WTC11 (cell line): ENCODE data around the gene COQ7.

Source experiments
- IRF2 ChIP-seq: sonication (generic); formaldehyde crosslinking; IDR thresholded peaks from 2 replicates; pipeline ENCODE4 v1.8.0; 2022; ENCODE audit warnings: low read depth, missing genetic modification reagents, borderline replicate concordance
- SP1 ChIP-seq: sonication (generic); formaldehyde crosslinking; conservative IDR thresholded peaks from 2 replicates; pipeline ENCODE4 v1.8.1; 2022; ENCODE audit warnings: missing genetic modification reagents
- TP53 ChIP-seq: sonication (generic); formaldehyde crosslinking; IDR thresholded peaks from 2 replicates; pipeline ENCODE4 v1.8.1; 2023; ENCODE audit warnings: mild to moderate bottlenecking, missing genetic modification reagents
- ZNF416 ChIP-seq: fragments of 250-450 bp; sonication (Bioruptor Pico); IDR thresholded peaks from 2 replicates; pipeline ENCODE4 v1.9.0; 2021; ENCODE audit warnings: mild to moderate bottlenecking, inconsistent platforms
- TF ChIP-seq, protein P1 (sequence below): fragments of 200-600 bp; IDR thresholded peaks from 2 replicates; pipeline ENCODE4 v1.8.0; 2022; ENCODE audit warnings: antibody characterized with exemption
- TF ChIP-seq, protein P2 (sequence below): sonication (generic); formaldehyde crosslinking; IDR thresholded peaks from 2 replicates; pipeline ENCODE4 v1.8.0; 2022; ENCODE audit warnings: mild to moderate bottlenecking, missing genetic modification reagents
- TF ChIP-seq, protein P3 (sequence below): sonication (generic); formaldehyde crosslinking; conservative IDR thresholded peaks from 2 replicates; pipeline ENCODE4 v1.8.1; 2023; ENCODE audit warnings: mild to moderate bottlenecking, low read depth, missing genetic modification reagents, moderate library complexity
- TF ChIP-seq, protein P4 (sequence below): sonication (generic); formaldehyde crosslinking; IDR thresholded peaks from 2 replicates; pipeline ENCODE4 v1.8.1; 2022; ENCODE audit warnings: low read depth, missing genetic modification reagents, borderline replicate concordance

DNA sequence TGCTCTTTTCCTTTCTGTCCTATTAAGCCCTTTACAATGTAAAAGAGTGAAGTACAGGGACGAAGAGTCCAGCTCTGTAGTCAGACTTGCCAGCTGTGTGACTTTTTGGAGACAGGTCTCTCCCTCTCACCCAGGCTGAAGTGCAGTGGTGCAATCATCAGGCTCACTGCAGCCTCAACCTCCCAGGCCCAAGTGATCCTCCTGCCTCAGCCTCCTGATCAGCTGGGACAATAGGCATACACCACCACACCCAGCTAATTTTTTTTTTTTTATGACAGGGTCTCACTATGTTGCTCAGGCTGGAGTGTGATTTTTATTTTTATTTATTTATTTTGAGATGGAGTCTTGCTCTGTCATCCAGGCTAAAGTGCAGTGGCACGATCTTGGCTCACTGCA lies 39.2 kb downstream of the COQ7 start:
- TF ChIP-seq, protein P1, sequence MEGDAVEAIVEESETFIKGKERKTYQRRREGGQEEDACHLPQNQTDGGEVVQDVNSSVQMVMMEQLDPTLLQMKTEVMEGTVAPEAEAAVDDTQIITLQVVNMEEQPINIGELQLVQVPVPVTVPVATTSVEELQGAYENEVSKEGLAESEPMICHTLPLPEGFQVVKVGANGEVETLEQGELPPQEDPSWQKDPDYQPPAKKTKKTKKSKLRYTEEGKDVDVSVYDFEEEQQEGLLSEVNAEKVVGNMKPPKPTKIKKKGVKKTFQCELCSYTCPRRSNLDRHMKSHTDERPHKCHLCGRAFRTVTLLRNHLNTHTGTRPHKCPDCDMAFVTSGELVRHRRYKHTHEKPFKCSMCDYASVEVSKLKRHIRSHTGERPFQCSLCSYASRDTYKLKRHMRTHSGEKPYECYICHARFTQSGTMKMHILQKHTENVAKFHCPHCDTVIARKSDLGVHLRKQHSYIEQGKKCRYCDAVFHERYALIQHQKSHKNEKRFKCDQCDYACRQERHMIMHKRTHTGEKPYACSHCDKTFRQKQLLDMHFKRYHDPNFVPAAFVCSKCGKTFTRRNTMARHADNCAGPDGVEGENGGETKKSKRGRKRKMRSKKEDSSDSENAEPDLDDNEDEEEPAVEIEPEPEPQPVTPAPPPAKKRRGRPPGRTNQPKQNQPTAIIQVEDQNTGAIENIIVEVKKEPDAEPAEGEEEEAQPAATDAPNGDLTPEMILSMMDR: no peak
- TF ChIP-seq, protein P2, sequence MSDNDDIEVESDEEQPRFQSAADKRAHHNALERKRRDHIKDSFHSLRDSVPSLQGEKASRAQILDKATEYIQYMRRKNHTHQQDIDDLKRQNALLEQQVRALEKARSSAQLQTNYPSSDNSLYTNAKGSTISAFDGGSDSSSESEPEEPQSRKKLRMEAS: no peak
- TF ChIP-seq TP53 (CRISPR knock-in tag) (no peak), ZNF416 (CRISPR knock-in tag) (no peak), SP1 (CRISPR knock-in tag) (no peak), IRF2 (CRISPR knock-in tag) (no peak)
- TF ChIP-seq, protein P3, sequence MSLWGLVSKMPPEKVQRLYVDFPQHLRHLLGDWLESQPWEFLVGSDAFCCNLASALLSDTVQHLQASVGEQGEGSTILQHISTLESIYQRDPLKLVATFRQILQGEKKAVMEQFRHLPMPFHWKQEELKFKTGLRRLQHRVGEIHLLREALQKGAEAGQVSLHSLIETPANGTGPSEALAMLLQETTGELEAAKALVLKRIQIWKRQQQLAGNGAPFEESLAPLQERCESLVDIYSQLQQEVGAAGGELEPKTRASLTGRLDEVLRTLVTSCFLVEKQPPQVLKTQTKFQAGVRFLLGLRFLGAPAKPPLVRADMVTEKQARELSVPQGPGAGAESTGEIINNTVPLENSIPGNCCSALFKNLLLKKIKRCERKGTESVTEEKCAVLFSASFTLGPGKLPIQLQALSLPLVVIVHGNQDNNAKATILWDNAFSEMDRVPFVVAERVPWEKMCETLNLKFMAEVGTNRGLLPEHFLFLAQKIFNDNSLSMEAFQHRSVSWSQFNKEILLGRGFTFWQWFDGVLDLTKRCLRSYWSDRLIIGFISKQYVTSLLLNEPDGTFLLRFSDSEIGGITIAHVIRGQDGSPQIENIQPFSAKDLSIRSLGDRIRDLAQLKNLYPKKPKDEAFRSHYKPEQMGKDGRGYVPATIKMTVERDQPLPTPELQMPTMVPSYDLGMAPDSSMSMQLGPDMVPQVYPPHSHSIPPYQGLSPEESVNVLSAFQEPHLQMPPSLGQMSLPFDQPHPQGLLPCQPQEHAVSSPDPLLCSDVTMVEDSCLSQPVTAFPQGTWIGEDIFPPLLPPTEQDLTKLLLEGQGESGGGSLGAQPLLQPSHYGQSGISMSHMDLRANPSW (CRISPR knock-in tag): no peak
- TF ChIP-seq, protein P4, sequence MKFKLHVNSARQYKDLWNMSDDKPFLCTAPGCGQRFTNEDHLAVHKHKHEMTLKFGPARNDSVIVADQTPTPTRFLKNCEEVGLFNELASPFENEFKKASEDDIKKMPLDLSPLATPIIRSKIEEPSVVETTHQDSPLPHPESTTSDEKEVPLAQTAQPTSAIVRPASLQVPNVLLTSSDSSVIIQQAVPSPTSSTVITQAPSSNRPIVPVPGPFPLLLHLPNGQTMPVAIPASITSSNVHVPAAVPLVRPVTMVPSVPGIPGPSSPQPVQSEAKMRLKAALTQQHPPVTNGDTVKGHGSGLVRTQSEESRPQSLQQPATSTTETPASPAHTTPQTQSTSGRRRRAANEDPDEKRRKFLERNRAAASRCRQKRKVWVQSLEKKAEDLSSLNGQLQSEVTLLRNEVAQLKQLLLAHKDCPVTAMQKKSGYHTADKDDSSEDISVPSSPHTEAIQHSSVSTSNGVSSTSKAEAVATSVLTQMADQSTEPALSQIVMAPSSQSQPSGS (CRISPR knock-in tag): no peak
